22Rv1 (cell line): ENCODE data around the gene IQSEC2.
A peak's percentile ranks its signal among the peaks of the same experiment; 100 is the strongest.

ENCODE experiments used
- H3K27ac ChIP-seq: fragments of 450-650 bp; 2 replicates; pipeline ENCODE4 v1.5.1; 2017
- ZFX ChIP-seq: fragments of 450-650 bp; IDR thresholded peaks from 2 replicates; pipeline ENCODE4 v1.6.1; 2017; ENCODE audit warnings: antibody characterized with exemption, borderline replicate concordance
- TF ChIP-seq, protein P1 (sequence below): fragments of 450-650 bp; IDR thresholded peaks from 2 replicates; pipeline ENCODE4 v1.5.1; 2017; ENCODE audit warnings: mild to moderate bottlenecking

Gene IQSEC2

DNA sequence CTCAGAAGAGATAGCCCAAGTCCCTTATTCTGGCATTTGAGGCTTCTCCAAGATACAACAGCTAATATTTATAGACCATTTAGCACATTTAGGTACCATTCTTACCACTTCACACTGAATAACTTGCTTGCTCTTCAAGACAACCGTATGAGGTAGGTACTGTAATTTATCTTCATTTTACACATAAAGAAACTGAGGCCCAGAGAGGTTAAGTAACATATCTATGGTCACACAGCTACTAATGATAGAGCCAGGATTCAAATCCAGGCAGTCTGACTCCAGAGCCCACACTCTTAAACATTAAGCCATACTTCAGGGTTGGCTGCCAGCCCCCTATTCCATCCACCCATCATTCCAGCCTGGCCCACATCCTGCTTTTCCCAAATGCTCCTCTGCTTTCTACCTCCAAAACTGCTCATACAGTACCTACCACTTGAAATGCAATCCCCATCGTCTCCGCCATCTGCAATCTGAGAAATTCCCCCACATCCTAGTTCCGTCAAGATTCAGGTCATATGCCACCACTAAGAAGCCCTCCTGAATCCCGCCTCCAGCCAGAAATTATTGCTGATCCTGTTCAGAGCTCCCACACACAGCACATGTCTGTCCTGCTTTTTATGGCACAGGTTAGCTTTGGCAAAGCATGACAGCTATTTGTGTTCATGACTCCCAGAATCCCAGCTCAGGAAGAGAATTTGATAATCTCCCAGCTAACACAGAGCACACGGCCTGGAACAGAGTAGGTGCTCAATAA, 23.5 kb downstream of the IQSEC2 start:
- H3K27ac ChIP-seq: peak overlapping the region; percentile 54
- TF ChIP-seq, protein P1, sequence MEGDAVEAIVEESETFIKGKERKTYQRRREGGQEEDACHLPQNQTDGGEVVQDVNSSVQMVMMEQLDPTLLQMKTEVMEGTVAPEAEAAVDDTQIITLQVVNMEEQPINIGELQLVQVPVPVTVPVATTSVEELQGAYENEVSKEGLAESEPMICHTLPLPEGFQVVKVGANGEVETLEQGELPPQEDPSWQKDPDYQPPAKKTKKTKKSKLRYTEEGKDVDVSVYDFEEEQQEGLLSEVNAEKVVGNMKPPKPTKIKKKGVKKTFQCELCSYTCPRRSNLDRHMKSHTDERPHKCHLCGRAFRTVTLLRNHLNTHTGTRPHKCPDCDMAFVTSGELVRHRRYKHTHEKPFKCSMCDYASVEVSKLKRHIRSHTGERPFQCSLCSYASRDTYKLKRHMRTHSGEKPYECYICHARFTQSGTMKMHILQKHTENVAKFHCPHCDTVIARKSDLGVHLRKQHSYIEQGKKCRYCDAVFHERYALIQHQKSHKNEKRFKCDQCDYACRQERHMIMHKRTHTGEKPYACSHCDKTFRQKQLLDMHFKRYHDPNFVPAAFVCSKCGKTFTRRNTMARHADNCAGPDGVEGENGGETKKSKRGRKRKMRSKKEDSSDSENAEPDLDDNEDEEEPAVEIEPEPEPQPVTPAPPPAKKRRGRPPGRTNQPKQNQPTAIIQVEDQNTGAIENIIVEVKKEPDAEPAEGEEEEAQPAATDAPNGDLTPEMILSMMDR: no peak
- no peak for TF ChIP-seq ZFX

DNA sequence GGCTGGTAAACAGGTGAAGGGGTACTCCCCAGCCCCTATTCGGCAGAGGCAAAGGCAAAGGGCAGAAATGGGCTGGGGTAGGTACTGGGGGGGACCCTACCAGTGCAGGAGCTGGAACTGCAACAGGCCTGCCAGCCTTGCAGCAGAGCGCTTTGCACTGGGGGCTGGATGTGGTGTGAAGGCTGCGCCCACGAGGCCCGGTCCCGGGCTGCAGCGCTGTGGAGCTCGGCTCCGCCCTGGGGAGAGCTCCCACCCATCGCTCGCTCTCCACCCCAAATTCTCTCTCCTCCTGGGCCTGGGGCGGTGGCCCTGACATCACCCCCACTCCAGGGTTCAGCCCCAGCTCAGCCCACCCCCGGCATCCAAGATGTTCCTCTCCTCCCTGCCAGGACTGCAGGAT, 24.2 kb downstream of the IQSEC2 start:
- peak overlapping the region; percentile 54 for H3K27ac ChIP-seq
- TF ChIP-seq ZFX: no peak
- TF ChIP-seq, protein P1: no peak

DNA sequence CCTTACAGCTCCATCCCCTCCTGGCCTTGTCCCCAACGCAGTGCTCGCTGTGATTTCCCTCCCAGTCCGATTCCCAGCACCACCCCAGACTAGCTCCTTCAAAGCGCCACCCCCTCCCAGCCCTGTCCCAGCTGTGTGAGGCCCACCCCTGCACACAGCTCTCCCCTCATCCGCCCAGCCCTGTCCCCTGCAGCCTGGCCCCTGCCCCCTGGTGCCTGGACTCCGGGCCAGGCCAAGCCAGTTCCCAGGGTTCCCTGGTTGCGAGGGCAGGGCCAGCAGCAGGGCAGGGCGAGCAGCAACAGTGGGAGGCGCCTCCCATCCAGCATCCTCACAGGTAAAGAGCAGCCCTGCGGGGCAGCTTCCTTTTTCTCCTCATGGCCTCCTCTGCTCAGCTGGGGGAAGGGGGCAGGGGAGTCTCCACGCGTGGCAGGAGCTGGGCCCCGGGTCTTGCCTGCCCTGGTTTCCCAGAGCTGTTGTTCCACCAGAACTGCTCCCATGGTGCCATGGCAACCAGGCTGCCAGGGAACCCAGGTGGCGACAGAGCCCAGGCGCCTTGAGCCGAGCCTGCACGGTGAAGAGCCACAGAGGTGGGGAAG, 24.8 kb downstream of the IQSEC2 start:
- peak overlapping the region; percentile 54 for H3K27ac ChIP-seq
- TF ChIP-seq, protein P1: no peak
- no peak for TF ChIP-seq ZFX

DNA sequence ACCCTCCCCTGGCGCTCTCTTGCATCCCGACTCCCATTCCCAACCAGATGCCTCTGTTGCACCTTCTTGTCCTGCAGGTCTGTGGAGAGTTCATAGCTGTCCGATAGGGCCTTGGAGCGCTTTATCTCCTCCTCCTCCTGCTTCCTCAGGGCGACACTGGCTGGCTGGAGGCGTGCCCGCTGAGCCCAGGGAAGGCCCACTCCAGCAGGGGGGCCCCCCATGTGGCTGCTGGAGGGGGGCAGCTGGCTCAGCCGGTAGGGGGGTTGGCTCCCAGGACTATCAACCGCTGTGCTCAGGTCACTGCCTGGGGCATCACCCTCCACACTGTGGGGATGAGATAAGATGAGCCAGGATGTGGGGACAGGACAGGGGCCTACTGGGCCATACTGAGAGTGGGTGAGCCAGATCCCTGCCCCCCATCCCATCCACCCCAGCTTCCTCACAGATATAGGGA, 25.6 kb downstream of the IQSEC2 start:
- peak overlapping the region; percentile 54 for H3K27ac ChIP-seq
- TF ChIP-seq, protein P1: no peak
- TF ChIP-seq ZFX: no peak

DNA sequence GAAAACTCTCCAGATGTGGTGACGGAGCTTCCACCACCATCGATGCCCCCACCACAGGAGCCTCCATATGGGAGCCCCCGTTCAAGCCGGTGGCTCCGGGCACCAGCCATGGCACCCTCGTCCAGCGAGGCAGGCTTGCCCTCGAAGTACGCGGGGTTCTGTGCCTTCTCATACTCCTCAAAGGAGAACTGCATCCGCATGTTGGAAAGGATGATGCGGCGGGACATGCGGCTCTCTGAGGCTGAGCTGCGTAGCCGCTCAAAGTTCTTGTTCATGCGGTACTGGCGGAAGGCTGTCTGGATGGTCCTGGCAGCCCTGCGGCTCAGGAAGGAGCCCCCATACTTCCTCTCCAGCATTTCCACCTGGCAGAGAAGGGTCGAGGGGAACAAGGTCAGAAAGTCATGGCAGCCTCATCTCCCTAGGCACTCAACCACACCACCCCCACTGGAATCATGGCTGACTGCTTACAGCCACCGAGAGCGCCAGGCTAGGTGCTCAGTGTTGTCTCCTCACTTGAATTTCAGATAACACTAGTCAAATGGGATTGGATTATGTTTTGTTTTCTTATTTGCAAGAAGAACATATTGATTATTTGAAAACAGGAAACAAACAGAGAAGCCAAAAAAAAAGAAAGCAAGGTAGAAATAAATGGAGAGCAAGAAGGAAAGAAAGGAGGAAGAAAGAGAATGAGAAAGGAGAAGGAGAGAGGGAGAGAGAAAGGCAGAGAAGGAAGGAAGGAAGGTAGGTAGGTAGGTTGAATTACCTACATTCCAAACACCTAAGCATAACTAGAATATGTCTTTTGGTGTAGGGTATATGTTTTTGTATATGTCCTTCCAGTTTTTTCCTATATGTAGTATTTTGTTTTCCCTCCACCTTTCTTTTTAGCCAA, 26.6 kb downstream of the IQSEC2 start:
- peak overlapping the region; percentile 54 for H3K27ac ChIP-seq
- TF ChIP-seq ZFX: no peak
- TF ChIP-seq, protein P1: no peak

DNA sequence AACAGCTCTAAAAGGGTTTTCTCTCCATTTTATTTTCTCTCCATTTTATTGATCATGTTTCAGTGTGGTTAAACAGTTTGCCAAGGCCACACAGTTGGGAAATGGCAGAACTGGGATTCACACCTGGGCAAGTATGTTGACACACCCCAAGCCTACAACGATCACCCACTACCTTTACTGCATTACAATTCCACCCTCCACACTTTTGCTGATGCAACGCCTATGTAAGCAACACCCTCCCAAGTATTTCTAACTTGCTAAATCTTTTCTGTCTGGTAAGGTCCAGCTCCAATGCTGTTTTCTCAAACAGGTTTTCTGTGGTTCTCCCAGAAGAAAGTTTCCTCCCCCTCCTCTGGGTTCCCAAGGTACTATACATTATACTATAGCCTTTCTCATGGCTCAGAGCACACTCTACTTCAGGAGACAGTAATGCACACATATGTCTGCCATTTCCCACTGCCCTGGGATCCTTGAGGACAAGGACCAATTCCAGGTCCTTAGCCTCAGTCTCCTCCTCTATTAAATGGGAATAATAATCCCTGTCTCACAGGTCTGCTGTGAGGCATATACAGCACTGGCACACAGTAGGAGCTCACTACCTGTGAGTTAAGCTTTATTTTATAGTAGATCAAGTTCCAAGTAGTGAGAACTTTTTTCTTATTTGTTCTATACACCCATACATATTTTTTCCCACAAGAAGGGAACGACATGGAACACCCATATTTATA, 27.9 kb downstream of the IQSEC2 start:
- H3K27ac ChIP-seq: peak overlapping the region; percentile 54
- TF ChIP-seq ZFX: no peak
- TF ChIP-seq, protein P1: no peak
